ENCODE data around the gene SORD. TPM values are rescaled to one million over a fixed set of nuclear protein-coding genes. Genes with fewer than 3 reads are reported as not detected.

Gene SORD
- total RNA-seq, 4 donors from 2014 or later, result 6.3 to 39.6 (median 10.6) TPM

DNA sequence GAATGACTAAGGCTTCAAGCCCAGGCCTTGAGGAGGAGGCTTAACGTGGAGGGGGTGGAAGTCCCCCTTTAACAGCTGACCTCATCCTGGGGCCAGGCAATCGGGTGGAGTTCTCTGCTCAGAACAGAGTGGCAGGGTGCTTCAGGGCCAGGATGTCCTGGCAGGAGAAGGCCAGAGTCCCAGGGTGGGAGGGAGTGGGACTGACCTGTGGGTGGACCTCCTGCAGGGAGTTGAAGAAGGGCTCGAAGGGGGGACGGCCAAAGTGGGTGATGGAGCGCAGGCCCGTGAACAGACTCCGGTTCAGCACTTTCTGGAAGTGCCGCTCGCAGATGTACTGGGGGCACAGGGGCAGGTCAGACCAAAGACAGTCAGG lies 71.3 kb downstream of the SORD start:
- Histone ChIP-seq H3K4me1 (no peaks in the 10 kb centered on the region), H3K9me3 (no peaks in the 10 kb centered on the region), H3K27me3 (no peaks in the 10 kb centered on the region), H3K4me3 (no peak overlapping the region), H3K27ac (no peak overlapping the region), H3K36me3 (no peaks in the 10 kb centered on the region)
- no peak for TF ChIP-seq POLR2A (IDR thresholded peaks at IDR 0.05)
- TF ChIP-seq, protein P1, sequence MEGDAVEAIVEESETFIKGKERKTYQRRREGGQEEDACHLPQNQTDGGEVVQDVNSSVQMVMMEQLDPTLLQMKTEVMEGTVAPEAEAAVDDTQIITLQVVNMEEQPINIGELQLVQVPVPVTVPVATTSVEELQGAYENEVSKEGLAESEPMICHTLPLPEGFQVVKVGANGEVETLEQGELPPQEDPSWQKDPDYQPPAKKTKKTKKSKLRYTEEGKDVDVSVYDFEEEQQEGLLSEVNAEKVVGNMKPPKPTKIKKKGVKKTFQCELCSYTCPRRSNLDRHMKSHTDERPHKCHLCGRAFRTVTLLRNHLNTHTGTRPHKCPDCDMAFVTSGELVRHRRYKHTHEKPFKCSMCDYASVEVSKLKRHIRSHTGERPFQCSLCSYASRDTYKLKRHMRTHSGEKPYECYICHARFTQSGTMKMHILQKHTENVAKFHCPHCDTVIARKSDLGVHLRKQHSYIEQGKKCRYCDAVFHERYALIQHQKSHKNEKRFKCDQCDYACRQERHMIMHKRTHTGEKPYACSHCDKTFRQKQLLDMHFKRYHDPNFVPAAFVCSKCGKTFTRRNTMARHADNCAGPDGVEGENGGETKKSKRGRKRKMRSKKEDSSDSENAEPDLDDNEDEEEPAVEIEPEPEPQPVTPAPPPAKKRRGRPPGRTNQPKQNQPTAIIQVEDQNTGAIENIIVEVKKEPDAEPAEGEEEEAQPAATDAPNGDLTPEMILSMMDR (IDR thresholded peaks at IDR 0.05), result no peak
- no peak for DNase-seq

DNA sequence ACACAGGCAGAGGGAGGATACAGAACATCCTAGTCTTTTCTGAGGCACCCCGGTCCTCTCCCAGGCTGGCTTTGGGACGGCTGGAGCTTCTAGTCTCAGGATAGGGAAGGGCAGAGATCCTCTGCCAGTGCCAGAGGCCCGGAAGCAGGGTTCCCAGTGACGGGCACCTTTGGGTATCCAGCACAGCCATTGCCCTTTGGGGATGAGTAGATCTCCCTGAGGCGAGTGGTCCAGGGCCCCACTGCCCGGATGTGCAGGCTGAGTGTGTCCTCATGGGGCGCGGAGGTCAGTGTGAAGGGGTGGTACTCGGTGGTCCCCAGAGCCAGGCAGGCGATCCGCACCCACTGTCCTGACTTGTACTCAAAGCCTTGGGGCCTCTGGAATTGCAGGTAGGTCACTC lies 72.7 kb downstream of the SORD start:
- TF ChIP-seq, protein P1 (IDR thresholded peaks at IDR 0.05), result no peak
- TF ChIP-seq POLR2A (IDR thresholded peaks at IDR 0.05), result no peak
- H3K4me1 ChIP-seq, result no peaks in the 10 kb centered on the region
- no peaks in the 10 kb centered on the region for H3K9me3 ChIP-seq
- no peak overlapping the region for H3K27ac ChIP-seq
- no peak for DNase-seq
- H3K36me3 ChIP-seq, result no peaks in the 10 kb centered on the region
- H3K27me3 ChIP-seq, result no peaks in the 10 kb centered on the region
- H3K4me3 ChIP-seq, result no peak overlapping the region

DNA sequence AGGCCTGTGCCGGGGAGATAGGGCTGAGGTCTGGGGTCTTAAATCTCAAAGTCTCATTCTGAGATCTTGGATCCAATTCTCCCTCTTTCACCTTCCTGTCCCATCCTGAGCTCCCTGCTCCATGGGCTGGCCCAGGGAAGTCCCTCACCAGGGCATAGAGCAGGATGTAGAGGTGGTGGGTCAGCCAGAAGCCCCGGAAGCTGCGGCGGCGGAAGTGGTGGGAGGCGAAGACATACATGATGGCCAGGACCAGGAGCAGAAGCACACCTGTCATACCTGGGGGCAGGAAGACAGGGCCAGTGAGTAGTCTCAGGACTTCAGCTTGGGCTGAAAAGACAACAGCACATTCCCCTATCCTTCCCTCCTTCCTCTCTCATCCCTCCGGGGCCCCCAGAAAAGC lies 74.5 kb downstream of the SORD start:
- Histone ChIP-seq H3K27ac (no peak overlapping the region), H3K27me3 (no peaks in the 10 kb centered on the region), H3K36me3 (no peaks in the 10 kb centered on the region), H3K4me1 (no peaks in the 10 kb centered on the region), H3K9me3 (no peaks in the 10 kb centered on the region), H3K4me3 (no peak overlapping the region)
- DNase-seq, result no peak
- no peak for TF ChIP-seq POLR2A (IDR thresholded peaks at IDR 0.05)
- TF ChIP-seq, protein P1 (IDR thresholded peaks at IDR 0.05), result no peak

DNA sequence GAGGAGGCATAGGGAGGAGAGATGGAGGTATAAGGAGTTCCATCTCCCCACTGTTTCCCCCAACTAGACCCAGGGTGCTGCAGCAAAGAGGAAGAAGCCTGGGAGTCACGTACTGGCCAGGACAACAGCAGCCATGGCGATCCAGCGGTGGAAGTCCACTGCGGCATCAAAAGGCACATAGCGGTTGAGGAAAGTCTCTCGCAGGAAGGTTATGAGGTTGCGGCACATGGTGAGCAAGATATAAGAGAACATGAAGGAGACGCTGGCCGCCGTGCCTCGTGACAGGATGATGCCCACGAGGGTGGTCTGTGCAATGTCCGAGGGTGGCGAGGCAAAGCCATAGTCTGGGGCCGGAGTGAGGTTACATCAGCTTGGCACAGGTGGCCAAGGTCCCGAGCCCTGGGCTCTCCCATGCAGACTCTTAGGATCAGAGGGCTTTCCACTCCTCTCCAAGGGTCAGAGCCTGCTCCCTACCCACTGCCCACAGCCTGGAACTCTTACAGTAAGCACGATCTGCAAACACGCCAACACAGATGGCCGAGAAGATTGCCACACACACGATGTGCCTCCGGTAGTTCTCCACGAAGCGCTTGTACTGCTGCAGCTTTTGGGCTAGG lies 76.7 kb downstream of the SORD start:
- Histone ChIP-seq H3K4me3 (no peak overlapping the region), H3K36me3 (no peaks in the 10 kb centered on the region), H3K27ac (no peak overlapping the region), H3K27me3 (no peaks in the 10 kb centered on the region), H3K4me1 (no peaks in the 10 kb centered on the region), H3K9me3 (no peaks in the 10 kb centered on the region)
- no peak for DNase-seq
- TF ChIP-seq, protein P1 (IDR thresholded peaks at IDR 0.05), result no peak
- TF ChIP-seq POLR2A (IDR thresholded peaks at IDR 0.05), result no peak

DNA sequence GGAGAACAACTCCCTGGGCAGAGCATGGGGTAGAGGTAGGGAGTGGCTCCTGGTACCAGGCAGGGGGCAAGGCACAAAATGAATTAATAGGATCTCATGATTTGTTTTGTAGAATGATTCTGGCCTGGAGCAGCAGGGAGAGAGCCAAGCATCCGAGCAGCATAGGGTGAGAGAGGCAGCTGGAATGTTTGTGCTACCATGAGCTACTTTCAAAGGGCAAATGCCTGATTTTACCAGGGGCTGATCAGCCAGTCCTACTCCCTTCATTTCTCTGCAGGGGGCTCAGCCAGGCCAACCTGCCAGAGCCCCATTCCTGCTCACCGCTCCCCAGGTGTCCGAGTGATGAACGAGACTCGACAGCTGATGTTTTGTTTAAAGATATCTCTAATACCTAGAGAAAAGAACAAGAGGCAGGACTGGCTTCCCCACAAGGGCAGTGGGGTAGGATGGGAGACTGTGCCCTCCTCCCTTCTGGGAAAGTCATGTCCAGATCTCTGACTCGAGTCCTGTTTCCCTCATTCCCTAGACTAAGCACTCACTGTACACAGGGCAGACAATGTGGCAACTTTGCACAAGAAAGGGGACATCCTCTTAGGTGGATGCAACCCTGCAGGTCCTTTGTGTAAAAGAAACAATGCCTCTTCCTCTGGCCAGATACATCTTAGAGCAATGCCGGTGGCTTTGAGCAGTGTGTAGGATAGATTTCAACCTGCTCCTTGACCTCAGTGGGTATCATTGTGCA lies 78.1 kb downstream of the SORD start:
- no peaks in the 10 kb centered on the region for H3K9me3 ChIP-seq
- H3K4me1 ChIP-seq, result no peaks in the 10 kb centered on the region
- no peak overlapping the region for H3K27ac ChIP-seq
- DNase-seq, result no peak
- TF ChIP-seq POLR2A (IDR thresholded peaks at IDR 0.05), result no peak
- TF ChIP-seq, protein P1 (IDR thresholded peaks at IDR 0.05), result no peak
- no peaks in the 10 kb centered on the region for H3K27me3 ChIP-seq
- H3K4me3 ChIP-seq, result no peak overlapping the region
- no peaks in the 10 kb centered on the region for H3K36me3 ChIP-seq
